ENCODE measurements around the gene ZSWIM5.
"Not testable (repeated sequence)": the region's sequence is repeated elsewhere in the genome, so short reads cannot be mapped to it uniquely, and the experiment has no call there.

The ZSWIM5 gene

DNA sequence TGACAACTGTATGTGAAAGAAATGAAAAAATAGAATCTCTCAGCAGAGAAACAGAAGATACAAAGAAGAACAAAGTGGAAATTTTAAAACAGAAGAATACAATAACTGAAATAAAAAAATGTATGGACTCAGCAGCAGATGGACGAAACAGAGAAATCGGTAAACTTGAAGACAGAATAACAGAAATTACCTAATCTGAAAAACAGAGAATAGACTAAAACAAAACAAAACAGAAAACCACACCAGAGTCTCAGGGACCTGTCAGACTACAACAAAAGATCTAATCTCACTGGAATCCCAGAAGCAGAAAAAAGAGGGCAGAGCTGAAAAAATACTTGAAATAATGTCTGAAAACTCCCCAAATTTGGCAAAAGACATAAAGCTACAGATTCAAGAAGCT lies 83.0 kb downstream of the ZSWIM5 start:
- no peak overlapping the region for H3K4me3 ChIP-seq (ENCODE audit: low read length)
- TF ChIP-seq, protein P1, sequence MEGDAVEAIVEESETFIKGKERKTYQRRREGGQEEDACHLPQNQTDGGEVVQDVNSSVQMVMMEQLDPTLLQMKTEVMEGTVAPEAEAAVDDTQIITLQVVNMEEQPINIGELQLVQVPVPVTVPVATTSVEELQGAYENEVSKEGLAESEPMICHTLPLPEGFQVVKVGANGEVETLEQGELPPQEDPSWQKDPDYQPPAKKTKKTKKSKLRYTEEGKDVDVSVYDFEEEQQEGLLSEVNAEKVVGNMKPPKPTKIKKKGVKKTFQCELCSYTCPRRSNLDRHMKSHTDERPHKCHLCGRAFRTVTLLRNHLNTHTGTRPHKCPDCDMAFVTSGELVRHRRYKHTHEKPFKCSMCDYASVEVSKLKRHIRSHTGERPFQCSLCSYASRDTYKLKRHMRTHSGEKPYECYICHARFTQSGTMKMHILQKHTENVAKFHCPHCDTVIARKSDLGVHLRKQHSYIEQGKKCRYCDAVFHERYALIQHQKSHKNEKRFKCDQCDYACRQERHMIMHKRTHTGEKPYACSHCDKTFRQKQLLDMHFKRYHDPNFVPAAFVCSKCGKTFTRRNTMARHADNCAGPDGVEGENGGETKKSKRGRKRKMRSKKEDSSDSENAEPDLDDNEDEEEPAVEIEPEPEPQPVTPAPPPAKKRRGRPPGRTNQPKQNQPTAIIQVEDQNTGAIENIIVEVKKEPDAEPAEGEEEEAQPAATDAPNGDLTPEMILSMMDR (conservative IDR thresholded peaks at IDR 0.05; ENCODE audit: low read depth, low read length), result no peak
- DNase-seq (ENCODE audit: low read depth), result no peak

- no peak overlapping the region for H3K4me3 ChIP-seq (ENCODE audit: low read length)
- TF ChIP-seq, protein P1 (conservative IDR thresholded peaks at IDR 0.05; ENCODE audit: low read depth, low read length), result no peak
- no peak for DNase-seq (ENCODE audit: low read depth)
These were observed 83.7 kb downstream of the ZSWIM5 start for GRCh38 chr1:45122724-45123123.

DNA sequence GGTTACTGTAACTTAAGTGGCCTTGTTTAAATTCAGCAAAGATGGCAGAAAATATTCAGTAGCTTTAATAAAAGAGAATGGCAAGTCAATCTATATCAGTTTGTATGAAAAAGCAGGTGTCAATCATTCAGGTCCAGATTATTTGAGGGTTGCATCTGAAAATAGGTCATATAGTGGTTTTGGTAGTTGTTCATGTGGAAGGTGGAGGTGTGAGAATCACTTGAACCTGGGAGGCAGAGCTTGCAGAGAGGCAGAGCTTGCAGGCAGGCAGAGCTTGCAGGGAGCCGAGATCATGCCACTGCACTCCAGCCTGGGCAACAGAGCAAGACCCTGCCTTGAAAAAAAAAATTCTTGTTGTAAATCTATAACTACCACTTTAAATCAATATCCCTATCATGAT lies 88.6 kb downstream of the ZSWIM5 start:
- no peak overlapping the region for H3K4me3 ChIP-seq (ENCODE audit: low read length)
- no peak for DNase-seq (ENCODE audit: low read depth)
- TF ChIP-seq, protein P1 (conservative IDR thresholded peaks at IDR 0.05; ENCODE audit: low read depth, low read length), result no peak

GRCh38 chr1:45116820-45117219 lies 89.6 kb downstream of the ZSWIM5 start:
- DNase-seq (ENCODE audit: low read depth), result no peak
- TF ChIP-seq, protein P1 (conservative IDR thresholded peaks at IDR 0.05; ENCODE audit: low read depth, low read length), result no peak
- no peak overlapping the region for H3K4me3 ChIP-seq (ENCODE audit: low read length)

- TF ChIP-seq, protein P1 (conservative IDR thresholded peaks at IDR 0.05; ENCODE audit: low read depth, low read length), result no peak
- no peak for DNase-seq (ENCODE audit: low read depth)
- no peak overlapping the region for H3K4me3 ChIP-seq (ENCODE audit: low read length)
These were observed 90.1 kb downstream of the ZSWIM5 start for GRCh38 chr1:45116340-45116739.

GRCh38 chr1:45115198-45115597 lies 91.2 kb downstream of the ZSWIM5 start:
- not testable (repeated sequence) for DNase-seq (ENCODE audit: low read depth); H3K4me3 ChIP-seq (ENCODE audit: low read length)

DNA sequence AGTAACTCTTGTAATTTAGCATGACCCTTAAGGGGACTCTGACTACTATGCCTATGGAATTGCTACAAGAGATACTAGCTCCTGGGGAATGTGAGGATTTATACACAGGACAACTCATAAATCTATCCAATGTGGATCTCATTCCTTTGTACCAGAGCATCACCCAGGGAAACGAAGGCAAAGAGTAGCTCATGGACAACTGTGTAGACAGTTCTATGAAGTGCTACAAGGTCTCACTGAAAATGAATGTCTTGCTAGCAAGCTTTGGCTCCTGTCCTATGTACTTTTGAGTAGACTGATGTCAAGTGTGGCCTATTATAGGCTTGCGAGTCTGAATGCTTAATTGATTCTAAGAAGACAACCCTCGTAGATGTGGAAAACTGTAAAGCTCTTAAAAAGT lies 93.7 kb downstream of the ZSWIM5 start:
- no peak for DNase-seq (ENCODE audit: low read depth)

More for the DNA sequence above, 93.7 kb downstream of the ZSWIM5 start:
- TF ChIP-seq, protein P1 (conservative IDR thresholded peaks at IDR 0.05; ENCODE audit: low read depth, low read length), result no peak
- no peak overlapping the region for H3K4me3 ChIP-seq (ENCODE audit: low read length)
